NCI-H345 (cell line): ENCODE results near the gene ACE2.

Source experiments
- DNase-seq: peaks from one replicate; lab custom pipeline; 2025; lab: John Stamatoyannopoulos, UW

ACE2 gene

DNA sequence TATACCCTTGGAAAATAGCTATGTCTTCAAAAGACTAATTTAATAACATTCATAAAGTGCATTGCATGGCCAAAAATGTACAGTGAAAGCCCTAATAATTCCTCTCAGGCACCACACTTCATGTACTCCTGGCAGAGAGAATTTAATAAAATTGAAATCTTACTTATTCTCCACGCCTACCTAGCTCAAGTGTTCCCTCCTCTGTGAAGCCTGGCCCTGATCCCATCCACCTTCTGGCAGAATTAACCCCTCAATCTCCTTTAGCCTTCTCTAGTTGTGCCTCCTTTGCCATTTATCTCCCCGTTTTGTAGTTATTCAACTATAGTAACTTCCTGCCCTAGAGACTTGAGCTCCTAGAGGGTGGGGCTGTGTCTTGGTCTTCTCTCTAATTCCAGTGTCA, 26.7 kb downstream of the ACE2 start:
- DNase-seq = no peak

- no peak for DNase-seq
Observed at GRCh38 chrX:15570145-15570544, 30.6 kb downstream of the ACE2 start.

- DNase-seq = peak; percentile 15
Observed at GRCh38 chrX:15567886-15568616, 32.7 kb downstream of the ACE2 start.

DNA sequence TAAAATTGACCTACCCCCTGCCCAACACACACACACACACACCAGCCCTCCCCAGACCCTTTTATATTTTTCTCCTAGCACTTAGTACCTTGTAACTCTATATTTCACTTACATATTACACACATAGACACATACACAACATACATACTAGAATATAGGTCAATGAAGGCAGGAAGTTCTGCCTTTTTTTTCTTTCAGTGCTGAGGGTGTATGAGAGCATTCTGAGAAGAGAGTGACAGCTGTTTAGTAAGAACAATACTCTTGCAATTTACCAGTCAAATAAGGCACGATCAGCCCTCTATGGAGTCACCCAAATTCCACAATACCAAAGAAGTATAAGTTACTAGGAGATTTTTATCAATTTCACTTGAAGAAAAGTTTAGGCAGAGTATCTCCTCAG, 33.5 kb downstream of the ACE2 start:
- no peak for DNase-seq

- DNase-seq = no peak
Observed at GRCh38 chrX:15566244-15566643, 34.5 kb downstream of the ACE2 start.

DNA sequence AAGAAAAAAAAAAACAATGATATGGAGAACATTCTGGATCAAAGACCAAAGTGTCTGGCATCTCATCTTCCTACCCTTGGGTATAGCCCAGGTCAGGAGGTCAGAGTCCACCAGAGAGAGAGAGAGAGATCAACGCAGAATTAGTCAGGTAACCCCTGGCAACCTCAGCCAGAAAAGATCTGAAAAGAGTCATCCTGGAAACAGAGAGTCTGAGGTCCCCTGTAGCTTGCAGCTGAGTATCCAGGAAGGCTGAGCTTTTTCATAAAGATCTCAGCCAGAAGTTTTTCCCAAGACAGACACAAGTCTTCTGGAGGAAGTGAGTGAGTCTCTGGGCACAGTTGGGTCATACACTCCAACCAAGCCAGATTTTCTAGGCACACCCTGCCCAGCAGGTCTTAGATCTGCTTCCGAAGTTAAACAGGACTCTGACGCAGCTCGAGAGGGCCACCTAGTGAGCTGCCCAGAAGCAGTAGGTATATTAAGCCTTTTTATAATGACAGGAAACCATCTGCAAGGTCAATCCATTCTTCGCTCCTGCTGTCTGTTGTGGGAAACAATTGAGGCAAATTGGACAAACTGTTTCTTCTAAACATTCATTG, 35.7 kb downstream of the ACE2 start:
- peak; percentile 67 for DNase-seq

DNA sequence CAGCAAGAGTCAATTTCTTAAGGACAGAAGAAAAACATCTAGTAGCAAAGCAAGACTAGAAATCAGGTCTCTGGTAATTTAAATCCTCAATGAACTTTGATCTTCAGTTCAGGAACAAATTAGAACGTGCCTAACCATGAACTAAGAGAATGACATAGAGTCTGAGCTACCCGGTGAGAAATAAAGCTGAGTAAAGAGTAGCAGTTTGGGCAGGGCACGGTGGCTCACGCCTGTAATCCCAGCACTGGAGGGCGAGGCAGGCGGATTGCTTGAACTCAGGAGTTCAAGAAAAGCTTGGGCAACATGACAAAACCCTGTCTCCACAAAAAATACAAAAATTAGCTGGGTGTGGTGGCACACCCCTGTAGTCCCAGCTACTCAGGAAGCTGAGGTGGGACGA, 37.7 kb downstream of the ACE2 start:
- no peak for DNase-seq

- no peak for DNase-seq
Observed at GRCh38 chrX:15560924-15561323, 39.8 kb downstream of the ACE2 start.

DNA sequence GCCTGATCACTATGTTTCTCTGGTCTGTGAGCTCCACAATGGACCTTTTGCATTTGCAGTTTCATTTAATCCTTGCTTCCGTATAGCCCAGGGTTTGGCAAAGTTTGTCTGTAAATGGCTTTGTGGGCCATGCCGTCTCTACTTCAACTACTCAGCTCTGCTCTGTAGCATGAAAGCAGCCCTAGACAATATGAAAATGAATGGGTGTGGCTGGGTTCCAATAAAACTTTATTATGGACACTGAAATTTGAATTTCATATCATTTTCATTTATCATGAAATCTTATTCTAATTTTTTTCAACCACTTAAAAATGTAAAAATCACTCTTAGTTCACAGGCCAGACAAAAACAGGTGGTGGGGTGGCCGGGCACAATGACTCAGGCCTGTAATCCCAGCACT, 41.5 kb downstream of the ACE2 start:
- no peak for DNase-seq

- no peak for DNase-seq
Observed at GRCh38 chrX:15549189-15550012, 51.4 kb downstream of the ACE2 start.

GRCh38 chrX:15547356-15547755, 53.4 kb downstream of the ACE2 start:
- DNase-seq = no peak

DNA sequence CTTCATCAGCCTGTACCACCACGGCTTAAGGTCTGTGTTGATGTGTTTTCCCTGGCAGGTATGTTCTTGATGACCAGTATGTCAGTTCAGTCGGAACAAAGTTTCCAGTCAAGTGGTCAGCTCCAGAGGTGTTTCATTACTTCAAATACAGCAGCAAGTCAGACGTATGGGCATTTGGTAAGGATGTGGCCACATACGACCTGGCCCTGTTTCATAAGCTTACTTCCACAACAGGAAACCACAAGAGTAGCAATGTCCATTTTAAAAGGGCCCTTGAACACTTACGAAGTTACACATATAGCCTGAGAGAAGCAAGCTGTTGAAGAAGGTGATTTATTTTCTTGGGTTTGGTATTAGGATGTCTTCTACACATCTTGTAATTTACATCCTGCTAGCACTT, 54.0 kb downstream of the ACE2 start:
- no peak for DNase-seq

GRCh38 chrX:15530318-15530717, 70.4 kb downstream of the ACE2 start:
- DNase-seq = no peak

GRCh38 chrX:15529165-15529564, 71.6 kb downstream of the ACE2 start:
- DNase-seq = no peak

DNA sequence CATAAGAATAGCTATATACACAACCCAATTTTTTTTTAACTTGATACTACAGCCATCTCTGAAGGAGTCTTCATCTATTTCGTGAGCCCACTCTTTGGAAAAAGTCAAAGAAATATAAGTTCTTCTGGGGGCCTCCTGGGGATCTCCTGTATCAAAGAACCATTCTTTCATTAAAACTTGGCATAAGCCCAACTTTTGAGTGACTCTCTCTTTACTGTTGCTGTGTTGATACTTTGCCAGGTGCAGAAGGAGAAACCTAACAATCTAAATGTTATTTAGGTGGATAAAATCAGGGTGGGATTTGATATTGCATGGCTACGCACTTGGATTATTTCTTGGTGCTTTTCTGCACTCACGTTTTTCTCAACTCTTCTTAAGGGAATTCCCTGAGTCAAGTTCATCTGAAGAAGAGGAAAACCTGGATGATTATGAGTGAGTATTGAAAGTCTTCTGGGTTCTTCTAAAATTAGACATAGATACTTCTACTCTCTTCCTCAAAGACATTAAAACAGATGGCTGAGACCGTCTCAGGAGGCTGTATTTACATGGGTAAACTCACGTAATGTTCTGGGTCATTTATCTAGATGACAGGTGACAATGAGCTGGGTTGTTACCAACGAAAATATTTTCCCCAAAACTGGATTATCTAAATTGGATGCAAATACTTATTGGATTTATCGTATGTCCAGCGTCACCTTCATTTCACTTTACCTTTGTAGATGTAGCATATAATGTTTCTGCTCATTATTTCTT, 74.9 kb downstream of the ACE2 start:
- peak; percentile 74 for DNase-seq

- peak; percentile 6 for DNase-seq
Observed at GRCh38 chrX:15524417-15524816, 76.3 kb downstream of the ACE2 start.

DNA sequence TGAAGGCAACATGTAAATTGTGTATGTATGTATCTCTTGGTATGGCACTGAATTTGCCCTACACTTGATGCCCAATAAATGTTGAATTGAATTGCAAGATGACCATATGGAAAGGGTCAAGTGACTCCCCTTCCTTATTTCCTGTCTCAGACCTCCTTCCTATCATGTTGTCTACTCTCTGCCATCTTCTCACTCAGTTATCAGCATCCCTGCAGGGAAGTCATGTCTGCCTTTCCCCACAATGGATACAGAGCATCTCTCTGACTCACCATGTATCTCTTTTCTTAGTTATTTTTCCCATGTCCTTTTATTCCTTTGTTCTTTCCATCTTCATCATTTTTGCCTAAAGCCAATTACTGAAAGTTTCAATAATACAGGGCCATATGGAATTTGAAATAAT, 77.7 kb downstream of the ACE2 start:
- no peak for DNase-seq

DNA sequence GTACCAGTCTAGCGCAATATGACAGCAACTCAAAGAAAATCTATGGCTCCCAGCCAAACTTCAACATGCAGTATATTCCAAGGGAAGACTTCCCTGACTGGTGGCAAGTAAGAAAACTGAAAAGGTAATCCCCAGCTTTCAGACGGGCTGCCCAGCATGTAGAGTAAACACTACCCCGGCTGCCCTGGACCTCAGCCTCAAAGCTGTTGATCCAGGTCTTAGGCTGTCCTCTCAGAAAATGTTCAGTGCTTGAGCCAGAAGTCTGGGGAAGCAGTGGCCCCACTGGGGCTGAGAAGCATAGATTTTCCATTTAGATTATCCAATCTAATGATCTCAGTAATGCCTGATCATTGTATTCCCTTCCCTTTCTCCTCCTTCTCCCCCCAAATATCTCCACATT, 78.3 kb downstream of the ACE2 start:
- DNase-seq = no peak

DNA sequence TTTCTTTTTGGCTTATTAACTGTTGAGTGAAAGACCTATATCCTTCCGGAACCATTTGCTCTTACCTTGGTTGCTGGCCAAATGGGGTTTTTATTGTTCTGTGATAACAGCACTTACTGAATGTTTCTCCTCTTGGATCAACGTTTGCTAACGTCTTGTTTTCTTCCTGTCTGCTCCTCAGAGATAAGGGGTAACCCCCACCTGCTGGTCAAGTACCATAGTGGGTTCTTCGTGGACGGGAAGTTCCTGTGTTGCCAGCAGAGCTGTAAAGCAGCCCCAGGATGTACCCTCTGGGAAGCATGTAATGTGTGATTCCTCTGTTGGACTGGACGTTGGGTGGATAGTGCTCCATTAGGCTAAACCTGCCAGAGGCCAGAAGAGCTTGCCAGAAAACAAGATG, 84.8 kb downstream of the ACE2 start:
- DNase-seq = no peak

DNA sequence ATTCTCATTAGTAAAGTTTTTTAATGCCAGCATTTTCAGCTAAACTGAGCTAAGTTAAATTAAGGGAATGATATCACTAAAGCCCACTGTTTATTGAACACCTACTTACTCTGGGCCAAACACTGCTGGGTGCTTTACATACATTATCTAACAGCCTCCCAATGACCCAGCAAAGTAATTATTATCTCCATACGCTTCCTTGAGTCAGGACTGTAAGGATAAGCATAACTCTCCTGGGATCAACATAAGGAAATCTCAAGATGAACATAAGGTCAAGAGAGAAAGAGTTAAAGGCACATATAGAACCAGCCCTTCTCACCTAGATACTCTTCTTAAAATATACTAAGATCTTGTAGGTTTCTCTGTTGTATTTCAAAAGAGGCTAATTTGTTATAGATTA, 86.5 kb downstream of the ACE2 start:
- DNase-seq = no peak

GRCh38 chrX:15512401-15512965, 88.3 kb downstream of the ACE2 start:
- DNase-seq = no peak

DNA sequence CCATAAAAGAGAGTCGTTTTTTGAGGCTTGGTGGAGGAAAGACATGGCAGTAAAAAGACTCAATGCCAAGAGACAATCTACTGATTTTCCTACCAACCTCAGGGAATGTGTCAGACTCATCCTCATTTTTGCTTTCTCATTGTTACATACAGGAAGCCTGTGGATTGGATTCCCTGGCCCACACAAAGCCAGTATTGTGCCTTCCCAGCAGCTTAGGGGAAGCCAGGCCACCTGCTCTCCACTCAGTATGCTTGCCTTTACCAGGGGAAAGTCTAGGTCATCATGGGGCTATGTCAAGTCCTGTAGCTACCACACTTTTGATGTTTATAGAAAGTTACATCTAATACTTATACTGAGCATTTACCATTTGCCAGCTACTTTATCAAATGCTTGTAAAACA, 89.2 kb downstream of the ACE2 start:
- no peak for DNase-seq
